ENCODE results near the gene RAD50.
"Not testable (repeated sequence)": the region's sequence is repeated elsewhere in the genome, so short reads cannot be mapped to it uniquely, and the experiment has no call there.

The RAD50 gene

DNA sequence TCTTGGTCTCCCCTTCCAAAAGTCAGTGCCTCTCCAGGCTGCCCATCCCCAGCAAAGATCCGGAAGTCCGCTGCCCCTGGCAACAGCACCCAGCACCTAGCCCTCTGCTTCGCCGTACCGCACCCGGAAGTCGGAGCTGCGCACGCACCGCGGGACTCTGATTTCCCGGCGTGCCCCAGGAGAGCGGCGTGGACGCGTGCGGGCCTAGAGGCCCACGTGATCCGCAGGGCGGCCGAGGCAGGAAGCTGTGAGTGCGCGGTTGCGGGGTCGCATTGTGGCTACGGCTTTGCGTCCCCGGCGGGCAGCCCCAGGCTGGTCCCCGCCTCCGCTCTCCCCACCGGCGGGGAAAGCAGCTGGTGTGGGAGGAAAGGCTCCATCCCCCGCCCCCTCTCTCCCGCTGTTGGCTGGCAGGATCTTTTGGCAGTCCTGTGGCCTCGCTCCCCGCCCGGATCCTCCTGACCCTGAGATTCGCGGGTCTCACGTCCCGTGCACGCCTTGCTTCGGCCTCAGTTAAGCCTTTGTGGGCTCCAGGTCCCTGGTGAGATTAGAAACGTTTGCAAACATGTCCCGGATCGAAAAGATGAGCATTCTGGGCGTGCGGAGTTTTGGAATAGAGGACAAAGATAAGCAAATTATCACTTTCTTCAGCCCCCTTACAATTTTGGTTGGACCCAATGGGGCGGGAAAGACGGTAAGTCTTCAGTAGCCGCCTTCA is at the start of gene RAD50:
TSS of gene RAD50 (plus strand) at position 215 of the 715 bp plus-strand sequence. CDS start at position 563, 348 bp downstream.
- DNase-seq, result peak; percentile 91

DNA sequence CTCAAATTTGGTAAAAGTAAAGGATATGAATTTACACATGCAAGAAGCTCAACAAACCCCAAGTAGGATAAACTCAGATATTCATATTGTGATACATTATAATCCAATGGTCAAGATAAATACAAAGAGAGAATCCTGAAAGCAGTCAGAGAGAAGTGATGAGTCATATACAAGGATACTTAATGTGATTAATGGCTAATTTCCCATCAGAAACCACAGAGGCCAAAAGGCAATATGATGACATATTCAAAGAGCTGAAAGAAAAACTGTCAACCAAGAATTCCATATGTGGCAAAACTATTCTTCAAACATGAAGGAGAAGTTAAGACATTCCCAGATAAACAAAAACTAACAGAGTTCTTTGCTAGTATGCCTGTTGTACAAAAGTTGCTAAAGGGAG is 46.7 kb upstream of the RAD50 start:
- no peak for DNase-seq

DNA sequence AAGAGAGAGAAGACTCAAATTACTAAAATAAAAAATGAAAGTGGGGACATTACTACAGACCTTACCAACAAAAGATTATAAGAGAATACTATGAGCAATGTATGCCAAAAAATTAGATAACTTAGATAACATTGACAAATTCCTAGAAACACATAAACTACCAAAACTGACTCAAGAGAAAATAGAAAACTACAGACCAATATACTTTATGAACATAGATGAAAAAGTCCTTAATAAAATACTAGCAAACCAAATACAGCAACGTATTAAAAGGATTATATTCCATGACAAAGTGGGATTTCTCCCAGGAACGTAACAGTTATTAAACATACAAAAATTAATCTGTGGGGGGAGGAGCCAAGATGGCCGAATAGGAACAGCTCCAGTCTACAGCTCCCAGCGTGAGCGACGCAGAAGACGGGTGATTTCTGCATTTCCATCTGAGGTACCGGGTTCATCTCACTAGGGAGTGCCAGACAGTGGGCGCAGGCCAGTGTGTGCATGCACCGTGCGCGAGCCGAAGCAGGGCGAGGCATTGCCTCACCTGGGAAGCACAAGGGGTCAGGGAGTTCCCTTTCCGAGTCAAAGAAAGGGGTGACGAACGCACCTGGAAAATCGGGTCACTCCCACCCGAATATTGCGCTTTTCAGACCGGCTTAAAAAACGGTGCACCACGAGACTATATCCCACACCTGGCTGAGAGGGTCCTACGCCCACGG is 43.0 kb upstream of the RAD50 start:
- DNase-seq, result not testable (repeated sequence)

DNA sequence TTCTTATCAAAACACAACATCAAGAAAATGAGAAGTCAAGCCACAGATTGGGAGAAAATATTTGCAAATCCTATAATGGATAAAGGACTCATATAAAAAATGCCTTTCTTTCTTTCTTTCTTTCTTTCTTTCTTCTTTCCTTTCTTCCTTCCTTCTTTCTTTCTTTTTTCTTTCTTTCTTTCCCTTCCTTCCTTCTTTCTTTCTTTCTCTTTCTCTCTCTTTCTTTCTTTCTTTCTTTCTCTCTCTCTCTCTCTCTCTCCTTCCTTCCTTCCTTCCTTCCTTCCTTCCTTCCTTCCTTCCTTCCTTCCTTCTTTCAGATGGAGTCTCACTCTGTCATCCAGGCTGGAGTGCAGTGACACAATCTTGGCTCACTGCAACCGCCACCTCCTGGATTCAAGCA is 34.7 kb upstream of the RAD50 start:
- DNase-seq, result not testable (repeated sequence)

DNA sequence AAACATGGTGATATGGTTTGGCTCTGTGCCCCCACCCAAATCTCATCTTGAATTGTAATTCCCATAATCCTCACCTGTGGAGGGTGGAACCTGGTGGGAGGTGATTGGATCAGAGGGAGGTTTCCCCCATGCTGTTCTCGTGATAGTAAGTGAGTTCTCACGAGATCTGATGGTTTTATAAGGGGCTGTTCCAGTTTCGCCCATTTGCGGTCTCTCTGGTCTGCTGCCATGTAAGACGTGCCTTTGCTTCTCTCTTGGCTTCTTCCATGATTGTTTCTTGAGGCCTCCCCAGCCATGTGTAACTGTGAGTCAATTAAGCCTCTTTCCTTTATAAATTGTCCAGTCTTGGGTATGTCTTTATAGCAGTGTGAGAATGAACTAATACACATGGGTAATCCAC is 31.9 kb upstream of the RAD50 start:
- not testable (repeated sequence) for DNase-seq

DNA sequence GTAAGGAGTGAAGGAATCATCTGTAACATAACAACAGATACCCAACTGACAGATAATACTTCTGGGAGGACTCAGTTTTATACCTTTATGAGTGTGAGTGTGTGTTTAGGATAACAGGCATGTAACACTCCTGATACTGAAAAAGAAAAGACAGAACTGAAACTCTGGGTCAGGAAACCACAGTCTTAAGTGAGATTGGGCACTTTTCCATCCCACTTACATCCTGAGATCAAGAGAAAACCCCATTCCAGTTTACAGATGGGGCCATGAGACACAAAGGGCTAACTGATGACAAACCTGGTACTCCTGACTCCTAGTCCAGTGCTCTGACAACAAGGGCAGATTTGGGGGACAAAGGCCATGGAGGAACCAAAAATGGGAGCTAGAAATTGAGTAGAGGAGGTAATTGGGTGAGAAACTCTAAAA is 31.5 kb upstream of the RAD50 start:
- no peak for DNase-seq

DNA sequence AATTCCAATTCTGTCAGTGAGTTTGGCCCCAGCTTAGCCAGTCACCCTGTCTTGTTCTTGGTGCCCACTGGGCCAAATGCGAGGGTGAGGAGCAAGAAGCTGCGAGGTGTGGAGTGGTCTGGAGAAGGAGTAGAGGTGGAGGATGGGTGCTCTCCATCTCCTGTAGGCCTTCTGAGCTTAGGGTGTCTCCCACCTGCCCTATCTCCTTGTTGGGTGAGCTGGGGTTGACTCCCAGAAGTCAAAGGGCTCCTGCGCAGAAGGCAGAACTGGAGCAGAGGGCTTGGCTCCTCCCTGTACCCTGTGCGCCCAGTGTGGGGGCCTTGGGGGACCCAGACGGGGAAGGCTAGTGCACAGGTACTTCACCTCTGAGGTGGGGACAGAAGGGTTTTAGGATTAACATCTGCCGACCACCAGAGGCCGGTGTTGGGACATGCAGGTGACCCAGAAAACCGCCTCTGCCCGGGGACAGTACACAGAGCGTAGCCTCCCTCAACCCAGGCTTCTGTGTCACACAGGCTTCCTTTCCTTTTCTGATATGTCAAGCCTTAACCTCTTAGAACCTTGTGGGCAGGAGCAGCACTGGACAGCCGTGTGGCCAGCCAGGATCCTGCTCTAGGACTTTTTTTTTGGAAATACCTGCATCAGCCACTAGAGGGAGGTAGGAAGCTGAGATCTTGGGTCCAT is 30.3 kb upstream of the RAD50 start:
- peak; percentile 1 for DNase-seq

DNA sequence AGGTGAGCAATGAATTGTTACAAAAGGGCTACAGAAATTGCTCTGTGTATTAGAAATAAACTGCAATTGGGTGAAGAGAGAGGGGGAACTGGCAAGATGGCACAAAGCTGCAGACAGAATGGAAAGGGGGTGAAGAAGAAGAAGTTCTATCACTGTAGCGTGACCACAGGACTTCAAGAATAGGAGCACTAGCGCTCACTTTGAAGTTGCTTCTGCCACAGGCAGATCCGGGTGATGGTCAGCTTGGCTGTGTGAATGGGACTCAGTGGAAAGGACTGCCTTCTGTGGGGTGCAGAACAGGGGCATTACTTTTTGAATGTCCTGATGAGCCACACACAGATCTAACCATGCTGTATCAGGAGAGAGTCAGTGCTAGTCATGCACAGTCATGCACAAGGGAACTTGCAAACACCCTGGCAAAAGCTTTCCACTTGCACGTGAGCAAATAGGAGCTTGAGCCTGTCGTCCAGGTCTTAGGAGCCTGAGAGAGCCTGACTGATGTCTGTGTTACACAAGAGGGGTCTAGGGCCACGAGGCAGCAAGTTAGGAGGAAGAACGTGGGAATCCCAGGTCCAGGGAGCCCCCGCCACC is 29.7 kb upstream of the RAD50 start:
- DNase-seq, result no peak

DNA sequence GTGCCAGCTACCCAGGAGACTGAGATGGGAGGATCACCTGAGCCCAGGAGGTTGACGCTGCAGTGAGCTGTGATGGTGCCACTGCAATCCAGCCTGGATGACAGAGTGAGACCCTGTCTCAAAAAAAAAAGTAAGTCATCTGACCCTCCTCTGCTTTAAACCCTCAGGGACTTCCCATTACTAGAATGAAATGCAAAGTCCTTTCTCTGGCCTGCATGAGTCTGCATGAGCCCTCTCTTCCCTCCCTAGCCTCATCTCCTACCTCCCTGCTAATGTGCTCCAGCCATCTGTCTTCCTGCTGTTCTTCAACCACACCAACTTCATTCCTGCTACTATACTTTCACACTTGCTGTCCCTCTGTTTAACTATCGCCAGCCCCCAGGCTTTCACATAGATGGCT is 28.8 kb upstream of the RAD50 start:
- no peak for DNase-seq

DNA sequence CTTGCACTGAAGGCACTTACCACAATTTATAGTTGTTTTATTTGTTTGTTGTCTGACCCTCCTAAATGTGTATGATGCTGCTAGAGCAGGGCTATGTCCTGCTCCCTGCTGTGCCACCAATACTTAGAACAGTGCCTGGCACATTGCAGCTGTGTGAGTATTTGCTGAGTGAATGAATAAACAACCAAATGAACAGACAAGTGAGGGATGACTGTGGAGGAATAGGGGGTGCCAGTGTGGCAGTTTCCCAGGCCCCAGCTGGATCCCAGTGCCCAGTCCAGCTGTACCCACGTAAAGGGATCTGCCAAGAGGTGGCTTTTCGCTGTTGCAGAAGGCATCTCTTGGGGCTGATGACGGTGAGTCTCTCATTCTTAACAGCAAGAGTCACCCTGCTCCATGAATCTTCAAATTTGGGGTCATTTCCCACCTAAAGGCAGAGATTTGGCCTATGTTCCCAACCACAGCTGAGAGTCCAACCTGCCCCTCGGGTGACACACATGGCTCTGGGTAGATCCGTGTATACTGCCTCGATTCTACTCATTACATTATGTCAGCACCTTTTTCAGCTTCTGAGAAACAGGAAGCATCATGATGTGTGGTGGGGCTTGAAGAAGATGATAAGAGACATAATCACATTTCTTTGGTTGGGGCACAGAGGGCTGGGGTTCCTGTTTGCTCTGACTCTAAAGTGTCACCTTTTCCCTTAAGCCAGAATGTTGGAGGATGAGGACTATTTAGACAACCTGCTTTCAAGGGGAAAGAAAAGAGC is 27.7 kb upstream of the RAD50 start:
- DNase-seq, result no peak

DNA sequence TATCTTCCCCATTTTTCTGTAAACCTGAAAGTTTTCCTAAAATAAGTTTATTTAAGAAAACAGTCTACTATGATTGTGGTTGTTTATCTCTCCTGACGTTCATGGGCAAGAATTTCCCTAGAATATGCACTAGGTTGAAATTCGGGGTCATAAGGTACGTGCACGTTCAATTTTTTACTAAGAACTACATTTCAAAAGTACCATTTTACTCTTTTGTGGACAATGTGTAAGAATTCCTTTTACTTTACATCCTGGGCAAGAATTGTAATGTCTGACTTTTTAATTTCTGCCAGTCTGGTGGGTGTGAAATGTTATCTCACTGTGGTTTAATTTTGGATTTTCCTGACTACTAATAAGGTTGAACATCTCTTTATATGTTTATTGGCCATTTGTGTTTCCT is 25.8 kb upstream of the RAD50 start:
- DNase-seq, result no peak

DNA sequence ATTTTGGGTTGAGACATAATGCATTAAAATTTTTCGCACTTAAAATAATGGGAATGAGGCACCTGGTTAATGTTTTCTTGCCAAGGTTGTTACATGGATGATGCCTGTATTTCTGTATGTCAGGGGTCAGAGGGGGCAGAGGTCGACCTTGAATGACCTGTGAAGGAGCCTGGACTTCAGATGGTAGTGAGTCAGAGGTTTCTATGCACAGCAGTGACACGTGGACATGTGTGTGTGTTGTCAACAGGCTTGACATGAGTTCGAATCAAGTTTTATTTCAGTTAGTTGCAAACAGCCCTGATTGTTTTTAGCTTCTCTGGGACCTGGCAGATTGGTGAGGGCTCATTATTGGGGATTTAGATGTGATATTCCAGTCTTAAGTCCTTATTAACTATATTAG is 17.1 kb upstream of the RAD50 start:
- DNase-seq, result no peak

DNA sequence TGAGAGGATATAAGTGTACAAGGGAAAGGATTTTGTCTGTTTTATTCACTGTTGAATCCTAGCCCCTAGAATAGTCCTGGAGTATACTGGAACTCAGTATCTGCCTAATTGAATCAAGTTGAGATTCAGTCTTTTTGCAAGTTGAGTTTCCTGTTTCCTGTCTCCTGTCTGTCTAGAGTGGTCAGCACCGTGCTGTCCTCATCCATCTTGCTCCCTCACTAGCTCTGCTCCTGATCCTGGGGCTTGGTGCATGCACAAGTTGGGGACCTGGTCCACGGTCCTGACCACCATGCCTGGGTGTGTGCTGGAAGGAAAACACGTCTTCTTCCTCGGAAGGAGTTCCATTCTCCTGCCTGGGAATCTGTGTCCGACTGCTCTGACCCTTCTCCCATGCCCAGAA is 16.6 kb upstream of the RAD50 start:
- DNase-seq, result no peak

DNA sequence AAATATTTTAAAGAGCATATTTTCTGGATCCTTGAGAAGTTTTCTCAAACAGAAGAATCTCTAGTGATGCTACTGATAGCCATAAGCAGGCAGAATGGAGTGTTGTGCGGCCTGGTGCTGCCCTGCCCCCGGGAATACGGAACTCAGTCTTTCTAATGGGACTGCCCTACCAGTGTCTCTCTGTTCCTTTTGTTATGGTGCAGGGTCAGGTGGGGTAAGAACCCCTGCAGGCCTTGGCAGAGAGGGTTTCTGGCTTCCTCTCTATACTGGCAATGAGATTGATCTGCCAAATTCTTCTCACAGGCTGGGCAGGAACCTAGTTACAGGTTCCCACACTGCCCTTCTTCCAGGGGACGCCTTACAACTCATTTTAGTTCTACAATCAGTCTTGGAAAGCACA is 16.0 kb upstream of the RAD50 start:
- no peak for DNase-seq

DNA sequence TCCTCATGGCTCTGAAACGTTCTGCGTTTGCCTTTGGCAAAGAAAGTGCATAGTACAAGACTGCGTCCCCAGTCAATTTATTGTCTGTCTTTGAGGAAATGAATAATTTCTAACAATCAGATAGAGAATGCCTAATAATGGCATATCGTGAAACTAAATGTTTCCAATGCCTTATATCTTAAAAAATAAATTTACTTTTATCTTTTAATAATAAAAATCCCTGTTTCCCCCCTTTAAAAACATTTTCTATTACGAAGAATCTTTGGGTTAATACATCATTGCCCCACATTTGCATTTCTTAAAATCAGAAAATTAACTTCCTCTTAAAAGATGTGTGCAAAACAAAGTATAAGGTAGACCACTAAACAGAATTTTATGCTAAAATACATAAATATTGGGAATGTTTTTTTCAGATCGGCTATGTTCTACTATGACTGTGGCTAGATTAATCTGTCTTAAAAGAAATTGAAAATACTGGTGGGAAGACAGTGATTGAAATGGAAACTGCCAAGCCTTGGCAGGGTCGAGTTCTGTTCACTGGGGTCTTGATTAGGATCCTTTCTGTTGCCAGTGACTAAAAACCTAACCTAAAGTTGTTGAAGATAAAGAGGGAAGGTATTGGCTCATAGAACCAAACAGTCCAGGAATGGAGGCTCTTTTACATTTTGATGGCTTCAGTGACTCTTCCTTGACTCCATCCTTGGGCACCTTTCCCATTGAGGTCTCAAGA is 13.1 kb upstream of the RAD50 start, which contains the start of gene IL5:
TSS of gene IL5 (minus strand) at position 51 of the 730 bp plus-strand sequence. CDS start at position 7, 44 bp downstream.
- DNase-seq, result no peak

DNA sequence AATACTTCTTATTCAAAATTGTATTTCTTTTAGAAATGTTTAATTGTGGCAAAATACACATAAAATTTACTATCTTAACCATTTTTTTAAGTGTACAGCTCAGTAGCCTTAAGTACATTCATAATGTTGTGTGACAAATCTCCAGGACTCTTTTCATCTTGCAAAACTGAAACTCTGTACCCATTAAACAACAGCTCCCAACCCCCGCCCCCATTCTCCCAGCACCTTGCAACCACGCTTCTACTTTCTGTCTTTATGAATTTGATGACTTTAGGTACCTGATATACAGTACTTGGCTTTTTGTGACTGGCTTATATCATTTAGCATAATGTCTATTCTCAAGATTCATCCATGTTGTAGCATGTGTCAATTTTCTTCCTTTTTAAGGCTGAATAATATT is 10.7 kb upstream of the RAD50 start:
- DNase-seq, result no peak

DNA sequence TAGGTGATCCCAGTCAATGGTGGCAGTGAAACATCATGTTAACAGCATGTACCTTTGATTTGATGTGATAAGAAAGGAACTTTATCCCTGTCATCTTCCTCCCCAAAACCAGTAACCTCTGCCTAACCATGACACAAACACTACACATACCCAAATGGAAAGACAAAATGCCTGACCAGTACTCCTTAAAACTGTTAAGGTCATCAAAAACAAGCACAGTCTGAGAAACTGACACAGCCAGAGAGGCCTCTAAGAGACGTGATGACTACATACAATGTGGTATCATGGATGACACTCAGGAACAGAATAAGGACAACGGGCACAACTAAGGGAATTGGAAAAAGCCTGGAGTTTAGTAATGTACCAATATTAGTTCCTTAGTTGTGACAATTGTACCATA is 9.5 kb upstream of the RAD50 start:
- DNase-seq, result no peak

DNA sequence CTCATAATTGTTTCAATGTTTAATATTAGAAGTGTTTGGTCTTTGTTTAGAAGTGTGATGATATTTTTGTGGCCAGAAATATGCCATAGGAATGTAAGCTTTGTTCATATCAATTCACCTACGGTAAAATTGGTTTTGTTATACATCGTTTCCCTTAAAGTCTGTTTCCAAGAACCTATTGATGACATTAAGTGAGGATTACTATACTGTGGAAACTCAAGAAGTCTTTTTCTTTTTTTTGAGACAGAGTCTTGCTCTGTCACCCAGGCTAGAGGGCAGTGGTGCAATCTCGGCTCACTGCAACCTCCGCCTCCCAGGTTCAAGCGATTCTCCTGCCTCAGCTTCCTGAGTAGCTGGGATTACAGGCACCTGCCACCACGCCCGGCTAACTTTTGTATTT is 7.9 kb upstream of the RAD50 start:
- not testable (repeated sequence) for DNase-seq

DNA sequence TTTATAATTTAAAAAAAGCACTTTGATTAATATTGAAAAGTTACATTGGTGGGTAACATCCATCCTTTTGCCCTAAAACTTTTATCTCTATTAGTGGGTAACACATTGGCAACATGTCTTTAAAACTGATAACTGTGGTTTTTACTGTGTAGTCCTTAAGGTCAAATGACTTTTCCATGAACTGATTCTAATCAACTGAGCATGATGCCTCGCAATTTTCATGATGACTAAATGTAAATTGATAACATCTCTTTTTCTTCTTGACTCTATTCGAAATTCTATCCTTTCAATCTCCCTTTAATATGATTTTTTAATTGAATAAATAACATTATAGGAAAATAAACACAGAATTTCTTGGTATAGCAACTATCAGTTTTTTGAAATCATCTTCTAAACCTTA is 7.2 kb upstream of the RAD50 start:
- DNase-seq, result no peak

DNA sequence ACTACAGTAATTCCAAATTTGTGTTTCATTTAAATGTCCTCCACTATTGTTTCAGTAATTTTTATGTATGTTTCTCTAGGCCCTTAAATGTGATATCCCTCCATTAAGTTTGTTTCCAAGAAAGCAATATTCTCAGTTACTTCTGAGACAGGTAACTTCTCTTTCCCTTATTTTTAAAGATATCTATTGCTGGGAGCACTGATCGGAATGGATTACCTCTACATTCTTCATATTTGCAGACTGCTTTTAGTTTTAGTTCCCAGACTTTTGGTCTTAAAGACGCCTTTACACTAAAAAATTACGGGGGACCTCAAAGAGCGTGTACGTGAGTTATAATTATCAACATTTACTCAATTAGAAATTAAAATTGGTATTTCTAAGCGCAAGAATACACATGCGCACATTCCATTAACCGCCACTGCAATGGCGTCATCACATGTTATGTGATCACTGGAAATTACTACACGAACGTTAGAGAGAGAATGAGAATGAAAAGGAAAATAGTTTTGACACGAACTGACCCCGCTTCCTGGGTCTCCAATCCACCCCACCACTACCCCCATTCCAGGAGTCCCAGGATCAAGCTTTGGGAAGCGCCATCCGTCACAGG is 519 bp upstream of the RAD50 start:
- DNase-seq, result no peak

DNA sequence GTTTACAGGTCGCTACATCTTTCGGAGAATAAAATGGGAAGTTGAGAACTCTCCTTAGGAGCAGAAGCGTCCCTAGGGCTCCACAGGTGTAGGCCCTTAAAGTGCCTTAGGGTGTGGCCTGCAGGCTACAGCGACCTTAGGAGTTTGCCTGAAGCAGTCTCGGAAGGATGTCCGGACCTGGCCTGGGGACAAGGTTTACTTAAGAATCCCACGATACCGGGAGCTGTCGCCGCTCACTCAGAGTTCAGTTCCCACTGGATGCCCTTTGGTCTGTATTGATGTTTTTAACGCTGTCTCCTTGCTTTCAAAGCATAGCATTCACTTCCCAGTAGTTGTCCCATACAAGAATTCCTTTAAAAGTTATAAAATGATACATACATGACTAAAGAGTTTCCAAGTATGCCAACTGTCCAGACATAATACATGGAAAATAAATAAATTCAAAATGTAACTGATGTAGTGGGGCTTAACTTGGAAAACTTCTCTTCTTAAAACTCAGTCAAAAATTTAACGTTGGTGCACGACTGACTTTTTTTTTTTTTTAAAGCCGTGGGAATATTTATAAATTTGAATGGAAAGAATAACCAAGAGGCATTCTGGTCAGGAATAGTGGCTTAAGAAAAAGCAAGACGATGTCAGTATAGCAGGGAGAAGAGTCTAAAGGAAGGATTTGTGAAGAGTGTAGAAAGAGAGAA is 848 bp downstream of the RAD50 start:
- DNase-seq, result peak; percentile 7

All from activated effector memory CD4-positive, alpha-beta T cell treated with Interleukin-2 at 50 U/mL for 16 hours (primary cell).